GM18498 (cell line): Measurements from ENCODE around the gene FRMD7.

ENCODE experiments used
- ATAC-seq: cut with Tn5 transposase; IDR thresholded peaks from one replicate; pipeline ENCODE4 v1.9.1; 2021; ENCODE audit warnings: mild to moderate bottlenecking, moderate library complexity; ENCODE audit not compliant: unreplicated experiment

Gene FRMD7

DNA sequence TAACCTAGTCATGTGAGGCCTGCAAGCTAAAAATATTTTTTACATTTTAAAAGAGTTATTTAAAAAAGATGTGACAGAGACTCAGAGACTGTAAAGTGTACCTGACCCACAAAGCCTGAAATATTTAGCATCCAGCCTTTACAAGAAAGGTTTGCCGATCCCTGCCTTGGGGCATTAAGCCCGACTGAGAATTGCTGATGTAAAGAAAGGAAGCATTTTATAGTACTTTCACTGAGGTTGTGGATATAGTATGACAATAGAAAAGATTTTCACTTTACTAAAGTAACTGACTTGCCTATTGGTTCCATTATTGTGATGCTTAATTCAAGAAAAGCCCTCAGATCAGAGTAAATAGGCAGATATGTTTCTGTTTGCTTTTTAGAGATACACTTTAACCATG lies 87.8 kb downstream of the FRMD7 start:
- no peak for ATAC-seq

DNA sequence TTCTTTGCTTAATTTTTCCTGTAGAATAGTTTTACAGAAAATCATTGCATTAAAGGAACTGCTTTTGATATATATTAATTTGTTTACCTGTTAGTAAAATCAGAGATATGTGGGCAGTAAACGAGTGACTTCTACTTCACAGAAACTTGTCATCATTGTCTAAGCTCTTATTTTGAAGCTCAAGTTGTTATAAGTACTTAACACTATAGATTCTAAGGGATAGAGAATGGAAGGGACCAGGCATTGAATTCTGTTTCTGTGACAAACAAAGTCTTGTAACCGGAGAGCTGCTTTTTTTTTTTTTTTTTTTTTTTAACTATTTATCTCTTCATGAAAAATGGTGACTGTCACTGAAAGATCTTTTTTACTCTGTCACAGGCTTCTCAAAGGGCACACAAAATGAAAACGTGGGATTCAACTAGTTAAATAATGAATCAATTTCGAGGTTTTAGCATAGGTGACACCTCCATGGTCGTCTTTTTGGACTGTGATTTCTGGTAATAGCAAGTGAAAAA lies 90.3 kb downstream of the FRMD7 start:
- no peak for ATAC-seq

DNA sequence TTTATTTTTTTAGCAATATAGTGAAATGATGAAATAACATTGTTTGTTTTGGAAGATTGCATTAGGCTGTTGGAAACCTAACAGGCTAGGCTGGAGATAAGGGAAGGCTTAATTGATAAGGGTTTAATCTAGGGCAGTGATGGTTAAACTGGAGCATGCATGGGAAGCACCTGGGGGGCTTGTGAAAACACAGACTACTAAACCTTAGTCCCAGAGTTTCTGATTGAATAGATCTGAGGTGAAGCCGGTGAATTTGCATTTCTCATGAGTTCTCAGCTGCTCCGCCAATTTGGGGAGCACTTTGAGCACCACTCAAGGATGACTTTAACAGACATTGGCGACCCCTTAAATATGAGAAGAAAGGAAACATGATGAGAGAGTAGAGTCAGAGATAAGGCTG lies 93.2 kb downstream of the FRMD7 start:
- no peak for ATAC-seq

DNA sequence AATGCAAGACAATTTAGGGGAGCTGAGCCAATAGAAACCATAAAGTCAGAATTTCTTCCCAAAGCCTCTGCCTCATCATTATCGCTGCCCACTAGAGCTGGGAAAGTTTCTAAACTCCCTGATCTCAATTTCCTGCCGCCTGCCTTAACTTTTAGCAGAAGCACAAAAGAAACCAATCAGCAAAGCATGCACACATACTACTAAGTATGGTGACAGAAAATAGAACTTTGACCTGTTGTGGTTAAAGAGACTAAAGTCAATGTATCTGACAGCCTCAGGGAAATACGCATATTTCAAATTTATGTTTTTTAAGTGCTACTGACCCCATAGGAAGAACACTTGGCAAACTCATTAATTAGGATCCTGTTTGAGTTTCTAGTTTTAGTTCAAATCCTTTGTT lies 94.7 kb downstream of the FRMD7 start:
- peak; percentile 67 for ATAC-seq

DNA sequence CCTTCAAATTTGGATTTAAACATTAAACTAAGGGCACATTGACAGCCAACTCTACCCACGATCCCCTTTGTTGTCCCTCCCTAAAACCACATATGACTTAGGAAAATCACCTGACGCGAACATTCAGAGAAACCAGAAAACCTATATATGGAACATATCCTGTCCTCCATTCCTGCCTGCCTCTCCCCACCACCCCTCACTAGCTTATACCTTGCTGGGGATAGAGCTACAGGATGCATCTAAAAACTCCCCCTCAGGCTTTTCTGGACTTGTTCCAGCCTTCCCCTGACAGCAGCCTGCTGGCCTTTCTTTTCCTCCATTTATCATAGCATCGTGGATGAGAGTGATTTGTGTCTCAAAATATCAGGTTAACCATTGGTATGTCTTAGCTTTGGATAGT lies 96.0 kb downstream of the FRMD7 start:
- no peak for ATAC-seq

DNA sequence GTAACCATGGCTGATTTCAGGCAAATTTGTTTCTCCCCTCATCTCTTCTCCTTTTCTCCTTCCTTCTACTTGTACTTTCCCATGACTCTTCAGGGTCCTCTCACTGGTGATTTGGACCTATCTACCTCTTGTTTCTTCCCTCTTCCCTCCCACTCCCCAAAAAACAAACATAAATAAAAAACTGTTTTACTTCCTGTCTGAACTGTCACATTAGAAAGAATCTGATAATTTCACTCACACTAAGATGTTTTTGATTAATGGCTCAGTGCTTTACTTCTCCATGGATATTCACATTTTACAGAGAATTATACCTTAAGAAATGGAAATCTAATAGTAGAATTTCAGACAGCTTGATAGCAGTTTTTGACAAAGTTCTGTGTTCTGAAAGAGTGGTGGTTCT lies 97.6 kb downstream of the FRMD7 start:
- no peak for ATAC-seq
